Testis (tissue), 2 donors: ENCODE results near the gene DPYD.

Source experiments
- CTCF ChIP-seq, 3 experiments: fragments of 450-650 bp in 2 of 3; fragments of 200-600 bp in 1 of 3; sonication (generic) in 1 of 3; IDR thresholded peaks; one replicate each; pipeline ENCODE4 v1.5.1; 2016 to 2019; ENCODE audit warnings: antibody characterized with exemption in 3 of 3, mild to moderate bottlenecking in 2 of 3, moderate library complexity in 1 of 3
- POLR2A ChIP-seq: fragments of 450-650 bp; IDR thresholded peaks from one replicate; pipeline ENCODE4 v1.6.1; 2017; ENCODE audit warnings: antibody characterized with exemption, mild to moderate bottlenecking, moderate library complexity

- TF ChIP-seq CTCF (IDR thresholded peaks at IDR 0.05) (no peak), POLR2A (no peak)
Observed at GRCh38 chr1:97094247-97094972, 826.4 kb downstream of the DPYD start.
